ENCODE results near the gene UCHL5.
"Not testable (repeated sequence)": the region's sequence is repeated elsewhere in the genome, so short reads cannot be mapped to it uniquely, and the experiment has no call there.

The UCHL5 gene

GRCh38 chr1:193005785-193006184 is 53.4 kb downstream of the UCHL5 start:
- no peak for DNase-seq

- no peak for DNase-seq
Observed at GRCh38 chr1:192998536-192998935, 60.6 kb downstream of the UCHL5 start.

- no peak for DNase-seq
Observed at GRCh38 chr1:192994141-192994540, 65.0 kb downstream of the UCHL5 start.

- no peak for DNase-seq
Observed at GRCh38 chr1:192993426-192994085, 65.6 kb downstream of the UCHL5 start.

GRCh38 chr1:192986748-192987334 is 72.3 kb downstream of the UCHL5 start:
- DNase-seq: not testable (repeated sequence)

GRCh38 chr1:192986110-192986747 is 72.9 kb downstream of the UCHL5 start:
- DNase-seq: no peak

GRCh38 chr1:192984080-192984479 is 75.1 kb downstream of the UCHL5 start:
- no peak for DNase-seq

GRCh38 chr1:192983349-192983980 is 75.7 kb downstream of the UCHL5 start:
- no peak for DNase-seq

GRCh38 chr1:192980856-192981255 is 78.3 kb downstream of the UCHL5 start:
- no peak for DNase-seq

- DNase-seq: not testable (repeated sequence)
Observed at GRCh38 chr1:192980334-192980733, 78.8 kb downstream of the UCHL5 start.

GRCh38 chr1:192979542-192979941 is 79.6 kb downstream of the UCHL5 start:
- DNase-seq: no peak

GRCh38 chr1:192978195-192978710 is 80.9 kb downstream of the UCHL5 start:
- no peak for DNase-seq

- DNase-seq: no peak
Observed at GRCh38 chr1:192977089-192977706, 82.0 kb downstream of the UCHL5 start.

GRCh38 chr1:192976576-192976975 is 82.6 kb downstream of the UCHL5 start:
- no peak for DNase-seq

- no peak for DNase-seq
Observed at GRCh38 chr1:192974701-192975100, 84.5 kb downstream of the UCHL5 start.

GRCh38 chr1:192973988-192974387 is 85.2 kb downstream of the UCHL5 start:
- DNase-seq: no peak

GRCh38 chr1:192973202-192973601 is 86.0 kb downstream of the UCHL5 start:
- DNase-seq: no peak

- no peak for DNase-seq
Observed at GRCh38 chr1:192969091-192969490, 90.1 kb downstream of the UCHL5 start.

GRCh38 chr1:192968323-192968722 is 90.8 kb downstream of the UCHL5 start:
- DNase-seq: no peak

- no peak for DNase-seq
Observed at GRCh38 chr1:192967901-192968300, 91.3 kb downstream of the UCHL5 start.

GRCh38 chr1:192967211-192967877 is 91.8 kb downstream of the UCHL5 start:
- DNase-seq: no peak

GRCh38 chr1:192966073-192966472 is 93.1 kb downstream of the UCHL5 start:
- DNase-seq: no peak

- DNase-seq: no peak
Observed at GRCh38 chr1:192962901-192963300, 96.3 kb downstream of the UCHL5 start.
